RPMI7951 (cell line): ENCODE results near the gene KLHL40. TPM values are rescaled to one million over a fixed set of nuclear protein-coding genes. Genes with fewer than 3 reads are reported as not detected.

ENCODE experiments used
- DNase-seq: peaks from one replicate; pipeline ENCODE4 v3.0.0-alpha.2; 2012; ENCODE audit warnings: low read depth
- total RNA-seq: library from RNA; depleted of rRNA; stranded (reverse); fragments of >200 nt; shearing (Covaris generic); gene quantifications from 2 replicates; pipeline ENCODE4 v1.2.3, GENCODE V29; 2014

Gene KLHL40
- total RNA-seq, 1 experiment from 2014 or later: not detected

DNA sequence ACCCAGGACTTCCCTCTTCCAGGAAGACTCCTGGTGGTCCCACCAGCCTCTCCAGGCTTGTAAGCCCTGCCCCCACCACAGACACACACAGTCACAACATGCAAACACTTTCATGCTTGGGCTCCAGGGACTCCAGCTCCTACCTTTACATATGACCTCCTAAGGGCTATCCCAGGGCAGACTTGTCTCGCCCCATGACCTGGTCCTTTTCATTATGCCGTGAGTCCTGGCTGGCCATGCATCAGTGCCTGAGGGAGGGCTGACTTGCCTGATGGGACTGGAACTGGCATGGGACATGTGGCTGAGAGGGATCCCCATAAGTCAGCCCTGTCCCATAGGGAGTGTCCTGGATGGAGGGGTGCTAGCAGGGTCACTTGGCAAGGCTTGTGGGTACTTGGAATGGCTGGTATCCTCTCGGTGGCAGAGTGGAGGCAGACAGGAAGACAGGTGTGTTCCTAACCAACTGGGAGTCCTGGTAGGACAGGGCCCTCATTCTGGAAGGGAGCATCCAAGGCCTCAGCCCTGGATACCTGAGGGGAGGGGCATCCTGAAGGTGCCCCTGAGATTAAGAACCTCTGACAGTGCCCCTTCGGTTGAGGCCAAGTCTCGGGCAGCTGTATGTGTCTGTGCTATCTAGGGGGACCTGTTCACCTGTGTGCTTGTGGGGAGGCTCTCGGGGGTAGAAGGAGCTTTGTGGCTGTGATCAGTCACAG, 17.8 kb downstream of the KLHL40 start:
- no peak for DNase-seq

DNA sequence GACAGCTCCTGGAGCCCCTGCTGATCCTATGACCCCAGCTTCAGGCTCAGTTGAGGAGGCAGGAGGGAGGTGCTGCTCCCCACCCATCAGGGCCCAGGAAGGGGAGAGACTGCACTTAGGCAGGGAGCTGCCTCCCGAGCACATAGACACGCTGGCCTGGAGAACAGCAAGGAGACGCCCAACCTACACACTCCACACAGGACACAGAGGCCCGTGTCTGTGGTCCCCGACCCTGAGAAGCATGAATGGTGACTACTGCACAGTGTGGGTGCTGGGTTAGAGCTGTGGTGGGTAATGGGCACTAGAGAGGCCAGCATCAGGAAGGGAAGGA, 18.3 kb downstream of the KLHL40 start:
- DNase-seq: no peak

GRCh38 chr3:42704136-42704841, 19.0 kb downstream of the KLHL40 start:
- DNase-seq: peak; percentile 42

- DNase-seq: no peak
Measured at GRCh38 chr3:42705058-42705767, 19.9 kb downstream of the KLHL40 start.

DNA sequence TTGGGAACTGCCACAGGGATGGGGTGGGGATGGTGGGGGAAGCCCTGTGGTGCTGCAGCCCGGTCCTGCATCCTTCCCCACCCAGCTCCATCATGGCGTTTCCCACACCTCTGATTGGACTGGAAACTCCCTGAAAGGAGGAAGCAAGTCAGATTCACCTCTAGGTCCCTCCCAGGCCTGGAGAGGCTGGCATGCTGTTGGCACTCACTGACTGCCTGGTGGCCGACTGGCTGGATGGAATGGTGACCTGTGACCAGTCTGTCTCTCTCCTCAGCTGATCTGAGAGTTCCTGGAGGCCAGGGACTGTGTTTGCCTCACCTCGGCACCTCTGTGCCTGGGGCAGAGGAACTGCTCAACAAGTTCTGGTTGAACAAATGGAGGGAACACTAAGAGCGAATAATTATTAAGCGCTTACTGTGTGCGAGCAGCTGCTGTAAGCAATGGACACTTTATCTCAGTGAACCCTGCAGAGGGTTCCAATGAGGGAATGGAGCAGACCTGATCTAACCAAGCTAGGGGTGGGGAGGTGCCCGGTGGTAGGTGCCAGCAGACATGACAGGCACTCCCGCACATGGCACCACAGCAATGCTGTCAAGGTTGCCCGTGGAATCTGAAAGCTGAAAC, 20.7 kb downstream of the KLHL40 start:
- DNase-seq: no peak

GRCh38 chr3:42706721-42707619, 21.6 kb downstream of the KLHL40 start:
- DNase-seq: no peak

GRCh38 chr3:42707620-42708355, 22.5 kb downstream of the KLHL40 start:
- no peak for DNase-seq

DNA sequence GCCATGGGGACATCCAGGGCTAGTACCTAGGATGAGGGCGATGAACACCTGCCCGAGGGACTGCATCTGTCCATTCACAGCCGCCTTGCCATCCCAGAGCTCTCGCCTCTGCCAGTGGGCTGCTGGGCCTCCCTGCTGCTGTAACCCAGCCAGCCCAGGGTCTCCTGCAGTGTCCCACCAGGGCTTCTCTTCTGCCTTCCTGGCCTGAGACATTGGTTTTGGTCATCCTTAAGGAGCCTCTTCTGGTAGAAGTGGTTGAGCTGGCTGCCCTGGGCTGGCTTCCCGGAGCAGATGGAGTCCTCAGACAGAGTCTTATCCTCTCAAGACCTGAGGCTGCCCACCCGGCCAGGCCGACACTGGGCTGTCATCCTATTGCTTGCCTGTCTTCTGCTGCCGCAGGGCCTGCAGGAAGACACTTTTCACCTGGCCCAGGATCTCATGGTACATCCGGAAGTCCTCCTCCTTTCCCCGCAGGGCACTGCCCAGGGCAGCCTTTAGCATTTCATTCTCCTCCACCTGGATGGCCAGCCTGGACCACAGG, 23.3 kb downstream of the KLHL40 start:
- DNase-seq: no peak

DNA sequence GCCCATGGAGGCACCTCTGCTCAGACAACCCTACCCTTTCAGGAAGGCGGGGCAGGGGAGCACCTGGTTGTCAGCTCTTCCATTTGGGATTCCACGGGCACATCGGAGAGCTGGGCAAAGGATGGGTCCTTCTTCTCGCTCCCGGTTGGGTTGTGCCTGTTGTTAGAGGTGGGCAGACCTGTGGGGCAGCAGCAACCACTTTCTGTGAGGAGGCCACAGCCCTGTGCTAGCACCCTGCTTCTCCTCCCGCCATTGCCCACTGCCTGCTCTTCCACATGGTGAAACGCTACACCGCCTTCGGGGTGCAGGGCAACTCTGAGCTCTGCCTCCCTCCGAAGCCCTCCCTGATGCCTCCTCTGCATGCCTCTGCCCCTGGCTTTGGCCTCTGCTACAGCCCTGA, 24.3 kb downstream of the KLHL40 start:
- DNase-seq: no peak

DNA sequence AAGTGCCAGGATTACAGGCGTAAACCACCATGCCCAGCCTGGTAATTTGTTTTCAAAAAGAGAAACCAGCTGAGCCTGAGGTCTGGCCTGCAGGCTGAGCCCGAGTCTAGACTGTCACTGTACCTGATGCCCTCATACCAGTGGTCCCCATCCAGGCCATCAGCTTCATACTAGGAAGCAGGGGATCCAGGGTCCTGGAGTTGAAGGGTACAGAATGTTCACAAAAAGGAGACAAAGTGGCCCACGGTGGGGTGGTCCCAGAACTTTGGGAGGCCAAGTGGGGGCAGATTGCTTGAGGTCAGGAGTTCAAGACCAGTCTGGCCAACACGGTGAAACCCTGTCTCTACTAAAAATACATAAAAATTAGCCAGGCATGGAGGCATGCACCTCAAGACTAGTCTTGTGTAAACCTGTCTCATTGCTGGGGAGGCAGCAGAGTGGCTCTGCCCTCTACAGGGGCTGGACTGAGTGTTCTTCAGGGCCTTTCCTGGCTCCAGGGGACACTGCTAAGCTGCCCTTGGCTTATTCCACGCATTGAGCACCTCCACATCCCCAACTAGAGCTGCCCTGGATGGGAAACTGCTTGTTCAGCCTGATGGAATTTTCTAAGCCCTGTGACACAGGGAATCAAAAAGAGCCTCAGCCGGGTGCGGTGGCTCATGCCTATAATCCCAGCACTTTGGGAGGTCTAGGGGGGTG, 25.1 kb downstream of the KLHL40 start:
- DNase-seq: no peak

DNA sequence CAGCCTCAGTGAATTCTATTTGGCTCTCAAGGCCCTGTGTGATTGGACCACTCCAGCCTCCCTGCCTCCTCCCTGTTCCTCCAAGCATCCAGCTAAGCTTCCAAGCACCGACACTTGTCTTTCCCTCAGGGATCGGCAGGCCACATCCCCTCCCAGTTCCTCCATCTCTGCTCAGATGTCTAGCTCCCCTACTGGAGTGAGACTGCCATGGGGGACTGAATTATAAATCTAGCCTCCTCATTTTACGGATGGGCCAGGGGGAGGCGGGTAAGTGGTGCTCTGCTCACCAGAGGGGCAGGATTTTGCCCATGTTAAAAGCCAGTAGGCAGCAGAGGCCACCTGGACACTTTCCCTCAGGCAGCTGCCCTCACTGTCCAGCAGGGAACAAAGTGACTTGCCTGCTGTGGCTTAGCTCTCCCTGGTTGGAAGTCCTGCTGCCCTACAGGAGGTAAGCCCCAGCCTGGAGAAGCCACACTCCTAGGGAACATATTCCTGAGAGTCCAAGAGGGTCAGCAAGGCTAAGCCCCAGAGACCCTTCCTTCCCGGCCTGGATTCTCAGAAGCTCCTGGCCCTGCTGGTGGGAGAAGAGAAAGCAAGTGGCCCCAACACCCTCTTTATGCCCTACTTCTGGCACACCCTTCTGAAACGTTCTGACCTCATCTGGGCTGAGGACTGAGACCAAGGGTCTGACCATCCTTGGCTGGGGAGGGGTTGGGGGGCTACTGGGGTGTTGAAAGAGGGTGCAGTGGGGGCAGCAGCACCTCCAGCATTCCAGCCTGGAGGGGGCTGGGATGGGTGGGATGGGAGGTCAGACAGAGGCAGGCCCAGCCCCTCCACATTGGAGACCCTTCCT, 26.4 kb downstream of the KLHL40 start:
- DNase-seq: peak; percentile 10

DNA sequence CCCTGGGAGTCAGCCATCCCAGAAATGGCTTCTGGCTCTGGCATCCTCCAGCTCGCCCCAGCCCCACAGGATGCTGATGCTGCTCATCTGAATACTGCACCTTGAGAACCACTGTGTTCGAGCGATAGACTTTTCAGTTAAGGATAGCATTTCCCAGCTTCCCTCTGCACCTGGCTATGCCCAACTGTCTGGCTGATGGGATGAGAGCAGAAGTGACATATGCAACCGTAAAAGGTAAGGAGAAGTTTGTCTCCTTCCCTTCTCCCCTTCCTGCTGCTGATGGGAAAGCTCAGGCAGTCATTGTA, 27.0 kb downstream of the KLHL40 start:
- DNase-seq: no peak

DNA sequence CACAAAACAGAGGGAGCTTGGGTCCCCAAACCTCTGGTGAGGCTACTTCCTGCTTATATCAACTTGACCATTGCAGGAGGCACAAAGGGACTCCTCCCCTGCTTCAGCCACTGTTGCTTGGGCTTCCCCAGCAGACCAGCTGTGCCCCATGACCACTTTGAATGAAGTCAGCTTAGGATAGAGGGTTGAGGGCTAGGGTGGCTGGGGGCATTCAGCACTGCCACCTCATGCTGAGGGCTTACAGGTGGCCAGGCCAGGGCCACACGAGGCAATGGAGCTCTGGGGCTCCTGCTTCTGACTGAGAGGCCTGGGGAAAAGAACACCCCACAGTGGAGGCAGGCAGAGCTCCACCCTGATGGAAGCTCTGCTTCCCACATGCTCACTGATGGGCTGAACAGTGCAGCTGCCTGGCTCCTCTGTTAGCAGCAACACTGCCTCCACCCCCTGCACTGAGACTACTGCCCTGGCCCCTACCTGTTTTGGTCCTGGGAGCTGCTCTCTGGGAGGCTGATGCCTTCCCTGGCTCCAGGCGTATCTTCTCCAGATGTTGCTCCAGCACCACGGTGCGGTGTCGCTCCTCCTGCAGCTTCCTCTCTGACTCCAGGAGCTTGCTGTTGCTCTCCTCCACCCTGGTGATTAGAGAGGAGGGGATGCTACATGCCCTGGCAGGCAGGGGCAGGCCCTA, 27.5 kb downstream of the KLHL40 start:
- DNase-seq: no peak

DNA sequence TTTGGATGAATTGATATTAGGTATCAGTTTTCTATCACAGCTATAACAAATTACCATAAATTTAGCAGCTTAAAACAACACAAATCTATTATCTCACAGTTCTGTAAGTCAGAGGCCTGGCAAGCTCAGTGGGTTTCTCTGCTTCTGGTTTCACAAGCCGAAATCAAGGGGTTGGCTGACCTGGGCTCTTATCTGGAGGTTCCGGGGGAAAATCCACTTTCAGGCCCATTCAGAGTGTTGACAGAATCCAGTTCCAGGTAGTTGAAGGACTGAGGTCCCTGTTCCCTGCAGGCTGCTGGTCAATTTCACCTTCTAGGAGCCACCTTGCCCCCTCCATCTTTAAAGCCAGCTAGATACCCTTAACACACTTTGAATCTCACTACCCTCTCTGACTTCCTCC, 28.4 kb downstream of the KLHL40 start:
- no peak for DNase-seq

DNA sequence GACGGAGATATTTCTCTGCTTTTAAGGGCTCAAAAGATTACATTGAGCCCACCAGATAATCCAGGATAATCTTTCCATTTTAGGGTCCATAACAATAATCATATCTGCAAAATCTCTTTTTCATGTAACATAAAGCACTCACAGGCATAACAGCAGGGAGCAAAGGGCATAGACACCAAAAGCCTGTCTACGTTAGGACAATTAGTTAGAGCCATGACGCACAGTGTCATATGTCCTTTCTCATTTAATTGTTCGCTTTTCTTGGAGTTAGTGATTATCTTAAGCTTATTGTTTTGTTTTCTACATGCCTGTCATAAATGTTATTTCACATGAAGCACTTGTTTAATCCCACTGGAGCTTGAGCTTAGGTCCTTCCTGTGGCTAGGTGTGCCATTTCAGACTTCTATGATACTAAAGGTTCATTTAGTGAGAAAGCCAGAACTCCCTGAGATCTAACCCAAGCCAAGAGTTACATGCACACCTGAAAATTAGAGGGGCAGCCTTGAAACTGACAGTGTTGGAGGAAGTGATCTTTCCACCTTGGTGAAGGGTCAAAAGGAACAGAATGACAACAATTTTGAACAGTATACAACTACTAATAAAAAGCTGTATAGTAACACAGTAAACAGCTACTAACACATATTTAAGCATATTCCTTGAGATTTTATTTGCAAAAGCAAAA, 29.0 kb downstream of the KLHL40 start:
- no peak for DNase-seq

GRCh38 chr3:42717306-42717705, 32.0 kb downstream of the KLHL40 start:
- DNase-seq: no peak

GRCh38 chr3:42718338-42718737, 33.0 kb downstream of the KLHL40 start:
- DNase-seq: no peak

DNA sequence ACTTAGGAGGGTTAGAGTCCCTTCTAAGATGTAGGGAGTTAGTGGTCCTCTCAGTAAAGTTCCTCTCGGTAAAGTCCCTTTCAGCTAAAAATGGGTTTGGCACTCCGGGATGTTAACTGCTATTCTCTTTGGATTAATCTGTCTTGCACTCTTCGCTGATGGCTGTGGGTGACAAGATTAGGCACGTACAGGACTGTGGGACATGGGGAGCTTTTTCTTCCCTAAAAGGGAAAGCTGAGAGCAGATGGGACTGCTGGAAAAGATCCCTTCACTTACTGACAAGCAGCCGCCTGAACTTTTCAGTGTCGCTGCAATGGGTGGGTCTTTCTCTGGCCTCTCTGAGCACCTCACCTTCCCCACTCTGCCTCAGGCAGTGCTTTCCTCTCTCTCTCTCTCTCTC, 33.7 kb downstream of the KLHL40 start:
- no peak for DNase-seq
